ENCODE measurements around the gene SEMG1.

Gene SEMG1

GRCh38 chr20:45218124-45218523 is 11.3 kb downstream of the SEMG1 start:
- H3K4me1 ChIP-seq (ENCODE audit: insufficient read depth, poor library complexity, severe bottlenecking) = no peaks in the 10 kb centered on the region
- H3K27me3 ChIP-seq (ENCODE audit: insufficient read depth, poor library complexity, severe bottlenecking) = peaks cover 23% of the 10 kb centered on the region
- no peaks in the 10 kb centered on the region for H3K9me3 ChIP-seq (ENCODE audit: severe bottlenecking)
- no peak overlapping the region for H3K27ac ChIP-seq (ENCODE audit: poor library complexity, severe bottlenecking)
- ATAC-seq (ENCODE audit: low read depth) (peak; percentile 44), DNase-seq (ENCODE audit: low spot score) (no peak)
- no peak for TF ChIP-seq CTCF (IDR thresholded peaks at IDR 0.05; ENCODE audit: poor library complexity, severe bottlenecking)
- H3K36me3 ChIP-seq (ENCODE audit: low read depth) = no peaks in the 10 kb centered on the region
- H3K4me3 ChIP-seq (ENCODE audit: severe bottlenecking) = no peak overlapping the region

GRCh38 chr20:45218636-45219035 is 11.8 kb downstream of the SEMG1 start:
- Histone ChIP-seq H3K9me3 (ENCODE audit: severe bottlenecking) (no peaks in the 10 kb centered on the region), H3K27me3 (ENCODE audit: insufficient read depth, poor library complexity, severe bottlenecking) (peaks cover 28% of the 10 kb centered on the region), H3K4me3 (ENCODE audit: severe bottlenecking) (no peak overlapping the region), H3K36me3 (ENCODE audit: low read depth) (no peaks in the 10 kb centered on the region), H3K27ac (ENCODE audit: poor library complexity, severe bottlenecking) (no peak overlapping the region), H3K4me1 (ENCODE audit: insufficient read depth, poor library complexity, severe bottlenecking) (no peaks in the 10 kb centered on the region)
- DNase-seq (ENCODE audit: low spot score) = peak; percentile 67
- TF ChIP-seq CTCF (IDR thresholded peaks at IDR 0.05; ENCODE audit: poor library complexity, severe bottlenecking) = no peak
- ATAC-seq (ENCODE audit: low read depth) = no peak

- H3K9me3 ChIP-seq (ENCODE audit: severe bottlenecking) = no peaks in the 10 kb centered on the region
- no peak within 1 kb of the TSS for H3K4me3 ChIP-seq (ENCODE audit: severe bottlenecking)
- peaks cover 32% of the 10 kb centered on the region for H3K27me3 ChIP-seq (ENCODE audit: insufficient read depth, poor library complexity, severe bottlenecking)
- no peaks in the 10 kb centered on the region for H3K36me3 ChIP-seq (ENCODE audit: low read depth)
- H3K4me1 ChIP-seq (ENCODE audit: insufficient read depth, poor library complexity, severe bottlenecking) = no peaks in the 10 kb centered on the region
- H3K27ac ChIP-seq (ENCODE audit: poor library complexity, severe bottlenecking) = no peak within 1 kb of the TSS
- ATAC-seq (ENCODE audit: low read depth) (no peak), DNase-seq (ENCODE audit: low spot score) (no peak)
- TF ChIP-seq CTCF (IDR thresholded peaks at IDR 0.05; ENCODE audit: poor library complexity, severe bottlenecking) = no peak
These were observed 14.2 kb downstream of the SEMG1 start, which contains the start of gene SEMG2 for GRCh38 chr20:45221076-45221475. Gene SEMG2, plus strand, starts transcription at chr20:45221373. Its CDS starts 17 bp downstream, at chr20:45221390.

- no peaks in the 10 kb centered on the region for H3K4me1 ChIP-seq (ENCODE audit: insufficient read depth, poor library complexity, severe bottlenecking)
- H3K4me3 ChIP-seq (ENCODE audit: severe bottlenecking) = no peak overlapping the region
- TF ChIP-seq CTCF (IDR thresholded peaks at IDR 0.05; ENCODE audit: poor library complexity, severe bottlenecking) = no peak
- H3K27ac ChIP-seq (ENCODE audit: poor library complexity, severe bottlenecking) = no peak overlapping the region
- no peaks in the 10 kb centered on the region for H3K36me3 ChIP-seq (ENCODE audit: low read depth)
- DNase-seq (ENCODE audit: low spot score) (no peak), ATAC-seq (ENCODE audit: low read depth) (peak; percentile 41; the same call in 1 of the 3 replicates)
- no peaks in the 10 kb centered on the region for H3K9me3 ChIP-seq (ENCODE audit: severe bottlenecking)
- peaks cover 44% of the 10 kb centered on the region for H3K27me3 ChIP-seq (ENCODE audit: insufficient read depth, poor library complexity, severe bottlenecking)
These were observed 16.3 kb downstream of the SEMG1 start for GRCh38 chr20:45223136-45223535.

GRCh38 chr20:45226287-45226686 is 19.5 kb downstream of the SEMG1 start:
- no peak for DNase-seq (ENCODE audit: low spot score)
- H3K4me3 ChIP-seq (ENCODE audit: severe bottlenecking) = no peak overlapping the region
- H3K27me3 ChIP-seq (ENCODE audit: insufficient read depth, poor library complexity, severe bottlenecking) = peaks cover 37% of the 10 kb centered on the region

More at GRCh38 chr20:45226287-45226686, 19.5 kb downstream of the SEMG1 start:
- no peak for ATAC-seq (ENCODE audit: low read depth)
- H3K4me1 ChIP-seq (ENCODE audit: insufficient read depth, poor library complexity, severe bottlenecking) = no peaks in the 10 kb centered on the region
- H3K9me3 ChIP-seq (ENCODE audit: severe bottlenecking) = no peaks in the 10 kb centered on the region
- no peak for TF ChIP-seq CTCF (IDR thresholded peaks at IDR 0.05; ENCODE audit: poor library complexity, severe bottlenecking)
- H3K36me3 ChIP-seq (ENCODE audit: low read depth) = no peaks in the 10 kb centered on the region
- H3K27ac ChIP-seq (ENCODE audit: poor library complexity, severe bottlenecking) = no peak overlapping the region
